ENCODE results near the gene SWAP70. TPM values are rescaled to one million over a fixed set of nuclear protein-coding genes. Genes with fewer than 3 reads are reported as not detected.
A peak's percentile ranks its signal among the peaks of the same experiment; 100 is the strongest.

SWAP70 gene
- total and polyA plus RNA-seq, 9 of the 15 experiments (the other 6 are each of a cell fraction or from before 2014, with no cell fraction given), result 1.7 to 4.9 (median 3.9) TPM

DNA sequence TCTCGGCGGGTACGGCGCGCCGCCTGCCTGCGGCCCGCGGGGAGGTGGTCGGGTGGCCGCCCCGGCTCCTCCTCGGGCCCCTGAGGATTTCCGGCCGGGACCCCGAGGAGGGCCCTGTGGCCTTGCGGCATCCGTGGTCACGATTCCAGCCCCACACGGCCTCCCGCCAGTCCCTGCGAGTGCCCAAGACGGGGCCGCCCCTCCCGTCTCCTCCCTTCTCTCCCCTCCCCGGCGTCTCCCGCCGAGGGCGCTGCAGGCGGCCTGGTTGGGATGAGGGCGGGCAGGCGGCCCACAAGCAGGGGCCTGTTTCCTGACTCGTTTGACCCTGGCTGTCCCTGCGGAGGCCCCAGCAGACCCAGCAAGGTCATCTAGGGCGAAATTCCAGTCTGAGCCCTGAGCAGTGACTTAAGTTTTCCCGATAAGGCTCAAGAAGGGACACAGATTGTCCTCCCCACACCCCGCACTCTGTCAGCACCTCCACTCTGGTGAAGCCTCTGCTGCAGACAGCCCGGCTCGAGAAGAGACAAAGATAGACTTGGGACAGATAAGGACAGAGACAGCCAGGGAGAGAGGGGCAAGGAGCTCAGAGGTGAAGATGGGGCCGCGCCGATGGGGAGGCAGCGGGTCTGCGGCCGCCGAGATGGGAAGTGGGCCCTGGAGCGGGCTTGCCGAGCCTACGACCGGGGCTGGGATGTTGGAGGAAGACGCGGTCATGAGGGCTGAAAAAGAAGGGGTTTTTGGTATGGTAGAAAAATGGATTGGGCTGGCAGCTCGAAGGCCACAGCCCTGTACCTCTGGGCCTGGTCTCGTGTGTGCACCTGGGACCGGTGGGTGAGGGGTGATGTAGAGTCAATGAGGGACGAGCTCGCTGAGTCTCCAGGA lies 95.0 kb downstream of the SWAP70 start (continued):
- no peak for TF ChIP-seq ZNF76 (CRISPR knock-in tag; IDR thresholded peaks at IDR 0.05; ENCODE audit: borderline replicate concordance)
- no peak for TF ChIP-seq MCM2 (IDR thresholded peaks at IDR 0.05; ENCODE audit: low read depth)
- TF ChIP-seq, protein P1, sequence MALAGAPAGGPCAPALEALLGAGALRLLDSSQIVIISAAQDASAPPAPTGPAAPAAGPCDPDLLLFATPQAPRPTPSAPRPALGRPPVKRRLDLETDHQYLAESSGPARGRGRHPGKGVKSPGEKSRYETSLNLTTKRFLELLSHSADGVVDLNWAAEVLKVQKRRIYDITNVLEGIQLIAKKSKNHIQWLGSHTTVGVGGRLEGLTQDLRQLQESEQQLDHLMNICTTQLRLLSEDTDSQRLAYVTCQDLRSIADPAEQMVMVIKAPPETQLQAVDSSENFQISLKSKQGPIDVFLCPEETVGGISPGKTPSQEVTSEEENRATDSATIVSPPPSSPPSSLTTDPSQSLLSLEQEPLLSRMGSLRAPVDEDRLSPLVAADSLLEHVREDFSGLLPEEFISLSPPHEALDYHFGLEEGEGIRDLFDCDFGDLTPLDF (CRISPR knock-in tag; IDR thresholded peaks at IDR 0.05), result no peak
- TF ChIP-seq, protein P2, sequence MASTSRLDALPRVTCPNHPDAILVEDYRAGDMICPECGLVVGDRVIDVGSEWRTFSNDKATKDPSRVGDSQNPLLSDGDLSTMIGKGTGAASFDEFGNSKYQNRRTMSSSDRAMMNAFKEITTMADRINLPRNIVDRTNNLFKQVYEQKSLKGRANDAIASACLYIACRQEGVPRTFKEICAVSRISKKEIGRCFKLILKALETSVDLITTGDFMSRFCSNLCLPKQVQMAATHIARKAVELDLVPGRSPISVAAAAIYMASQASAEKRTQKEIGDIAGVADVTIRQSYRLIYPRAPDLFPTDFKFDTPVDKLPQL (IDR thresholded peaks at IDR 0.05; ENCODE audit: extremely low read depth, insufficient read length), result no peak
- TF ChIP-seq CBFB (CRISPR knock-in tag; IDR thresholded peaks at IDR 0.05), result peak; percentile 44; the same call in 1 of the 2 replicates
- TF ChIP-seq FOXK1 (CRISPR knock-in tag; IDR thresholded peaks at IDR 0.05; ENCODE audit: borderline replicate concordance), result no peak
- TF ChIP-seq BRF1 (IDR thresholded peaks at IDR 0.05; ENCODE audit: borderline replicate concordance, extremely low read depth, insufficient read length), result no peak
- TF ChIP-seq ILK (tag; IDR thresholded peaks at IDR 0.05; ENCODE audit: borderline replicate concordance, low read depth), result no peak
- no peak for TF ChIP-seq SMAD3 (CRISPR knock-in tag; conservative IDR thresholded peaks at IDR 0.05)
- no peak for TF ChIP-seq TCF7L2 (IDR thresholded peaks at IDR 0.05; ENCODE audit: low read depth, low read length)
- TF ChIP-seq ZNF431 (CRISPR knock-in tag; IDR thresholded peaks at IDR 0.05), result no peak
- no peak for TF ChIP-seq ZEB2 (IDR thresholded peaks at IDR 0.05)
- TF ChIP-seq XRCC4 (IDR thresholded peaks at IDR 0.05; ENCODE audit: extremely low read depth, insufficient read depth, insufficient read length), result no peak
- TF ChIP-seq MYNN (IDR thresholded peaks at IDR 0.05), result no peak
- no peak for TF ChIP-seq MYNN (CRISPR knock-in tag; IDR thresholded peaks at IDR 0.05)
- TF ChIP-seq ZNF174 (CRISPR knock-in tag; IDR thresholded peaks at IDR 0.05), result no peak
- TF ChIP-seq ZNF184 (CRISPR knock-in tag; IDR thresholded peaks at IDR 0.05), result no peak
- no peak for TF ChIP-seq ARNT (IDR thresholded peaks at IDR 0.05)
- no peak for TF ChIP-seq ZNF12 (CRISPR knock-in tag; IDR thresholded peaks at IDR 0.05)
- no peak for TF ChIP-seq ATF7 (IDR thresholded peaks at IDR 0.05)
- no peak for TF ChIP-seq ZNF830 (CRISPR knock-in tag; IDR thresholded peaks at IDR 0.05)
- TF ChIP-seq, protein P3, sequence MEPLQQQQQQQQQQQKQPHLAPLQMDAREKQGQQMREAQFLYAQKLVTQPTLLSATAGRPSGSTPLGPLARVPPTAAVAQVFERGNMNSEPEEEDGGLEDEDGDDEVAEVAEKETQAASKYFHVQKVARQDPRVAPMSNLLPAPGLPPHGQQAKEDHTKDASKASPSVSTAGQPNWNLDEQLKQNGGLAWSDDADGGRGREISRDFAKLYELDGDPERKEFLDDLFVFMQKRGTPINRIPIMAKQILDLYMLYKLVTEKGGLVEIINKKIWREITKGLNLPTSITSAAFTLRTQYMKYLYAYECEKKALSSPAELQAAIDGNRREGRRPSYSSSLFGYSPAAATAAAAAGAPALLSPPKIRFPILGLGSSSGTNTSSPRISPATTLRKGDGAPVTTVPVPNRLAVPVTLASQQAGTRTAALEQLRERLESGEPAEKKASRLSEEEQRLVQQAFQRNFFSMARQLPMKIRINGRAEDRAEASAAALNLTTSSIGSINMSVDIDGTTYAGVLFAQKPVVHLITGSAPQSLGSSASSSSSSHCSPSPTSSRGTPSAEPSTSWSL (CRISPR knock-in tag; IDR thresholded peaks at IDR 0.05; ENCODE audit: borderline replicate concordance), result no peak
- TF ChIP-seq RBM14 (IDR thresholded peaks at IDR 0.05; ENCODE audit: borderline replicate concordance, insufficient read depth, low read depth, low read length), result 0 out of 2 replicates have a peak, but pooled peaks have one; percentile 31
- no peak for TF ChIP-seq ZNF41 (CRISPR knock-in tag; conservative IDR thresholded peaks at IDR 0.05)
- no peak for TF ChIP-seq MCM5 (IDR thresholded peaks at IDR 0.05; ENCODE audit: low read depth)

Data from K562 (cell line).